Keratinocyte (primary cell): ENCODE data around the gene SUN2. TPM values are rescaled to one million over a fixed set of nuclear protein-coding genes. Genes with fewer than 3 reads are reported as not detected.

ENCODE experiments used
- DNase-seq: peaks from one replicate; pipeline ENCODE4 v3.0.0-alpha.2; 2011; ENCODE audit warnings: low read depth, missing footprints, low spot score
- FAIRE-seq: peaks from 2 replicates; lab custom pipeline; 2011; peaks lifted over from hg19 to GRCh38; lab: Jason Lieb, UNC
- H2AFZ ChIP-seq: 2 replicates; pipeline ENCODE4 v1.6.0; 2012; ENCODE audit warnings: low read length, control low read depth, inconsistent platforms; ENCODE audit not compliant: control insufficient read depth
- H3K27ac ChIP-seq: 2 replicates; pipeline ENCODE4 v1.5.1; 2011; ENCODE audit warnings: low read length; ENCODE audit not compliant: control insufficient read depth, insufficient read depth
- H3K27me3 ChIP-seq: 3 replicates; pipeline ENCODE4 v1.6.0; 2011; ENCODE audit warnings: low read length; ENCODE audit not compliant: control insufficient read depth, insufficient read depth; ENCODE audit errors: extremely low read depth
- H3K36me3 ChIP-seq, 2 experiments: 2 replicates in 1 of 2; 3 replicates in 1 of 2; pipeline ENCODE4 v1.5.1; 2011; ENCODE audit warnings: low read length in 2 of 2, mild to moderate bottlenecking in 1 of 2; ENCODE audit not compliant: control insufficient read depth in 2 of 2, insufficient read depth in 2 of 2; ENCODE audit errors: extremely low read depth in 1 of 2
- H3K4me1 ChIP-seq: 3 replicates; pipeline ENCODE4 v1.5.1; 2011; ENCODE audit warnings: low read length; ENCODE audit not compliant: control insufficient read depth, insufficient read depth; ENCODE audit errors: extremely low read depth
- H3K4me2 ChIP-seq: 3 replicates; pipeline ENCODE4 v1.6.0; 2011; ENCODE audit warnings: low read depth, low read length; ENCODE audit not compliant: control insufficient read depth, insufficient read depth; ENCODE audit errors: extremely low read depth
- H3K4me3 ChIP-seq, 3 experiments: fragments of 200-600 bp in 1 of 3; sonication (generic) in 1 of 3; 2 replicates in 2 of 3; 3 replicates in 1 of 3; pipeline ENCODE4 v1.5.1; 2011 to 2016; ENCODE audit warnings: low read length in 3 of 3, mild to moderate bottlenecking in 3 of 3, control low read depth in 2 of 3, inconsistent platforms in 1 of 3, low read depth in 1 of 3, mixed read lengths in 1 of 3, mixed run types in 1 of 3, moderate library complexity in 1 of 3; ENCODE audit not compliant: control insufficient read depth in 2 of 3, insufficient read depth in 2 of 3; ENCODE audit errors: extremely low read depth in 1 of 3
- H3K79me2 ChIP-seq: 2 replicates; pipeline ENCODE4 v1.6.0; 2012; ENCODE audit warnings: low read length; ENCODE audit not compliant: control insufficient read depth, insufficient read depth
- H3K9ac ChIP-seq: 3 replicates; pipeline ENCODE4 v1.6.0; 2011; ENCODE audit warnings: low read length; ENCODE audit not compliant: control insufficient read depth, insufficient read depth; ENCODE audit errors: extremely low read depth
- H3K9me1 ChIP-seq: 3 replicates; pipeline ENCODE4 v1.6.0; 2011; ENCODE audit warnings: low read length; ENCODE audit not compliant: control insufficient read depth, insufficient read depth; ENCODE audit errors: extremely low read depth
- H3K9me3 ChIP-seq: 2 replicates; pipeline ENCODE4 v1.5.1; 2012; ENCODE audit warnings: low read depth, low read length; ENCODE audit not compliant: control insufficient read depth
- H4K20me1 ChIP-seq: 3 replicates; pipeline ENCODE4 v1.6.0; 2011; ENCODE audit warnings: low read length; ENCODE audit not compliant: control insufficient read depth, insufficient read depth; ENCODE audit errors: extremely low read depth
- EZH2 ChIP-seq: IDR thresholded peaks from one replicate; pipeline ENCODE4 v1.6.1; 2012; ENCODE audit warnings: inconsistent platforms, mild to moderate bottlenecking, low read length, moderate library complexity
- dilution Hi-C: fragments of 300-500 bp; cut with MboI; formaldehyde crosslinking; loops from one replicate; pipeline ENCODE4 v1.7.0; 2020; ENCODE audit warnings: low sequenced_read_pairs; ENCODE audit not compliant: extremely low pct_ligation_motif_present
- polyA plus RNA-seq, 5 experiments: library from polyadenylated mRNA; depleted of rRNA in 3 of 5; stranded (reverse) in 3 of 5; stranded (forward) in 1 of 5; unstranded in 1 of 5; fragments of >200 nt; gene quantifications; 1 replicate in 1 of 5; 2 replicates in 3 of 5; 3 replicates in 1 of 5; pipeline versions ENCODE4 v1.2.1 to v1.2.3, GENCODE V29; 2011 to 2012; ENCODE audit warnings: missing spikeins in 2 of 5, low read depth in 1 of 5, low replicate concordance in 1 of 5
- TF ChIP-seq, protein P1 (sequence below), 3 experiments: IDR thresholded peaks in 1 of 3; conservative IDR thresholded peaks in 1 of 3; optimal IDR thresholded peaks in 1 of 3; 2 replicates in 2 of 3; 3 replicates in 1 of 3; pipeline versions ENCODE3 to v1.5.1; 2011; ENCODE audit warnings: low read length in 3 of 3, mild to moderate bottlenecking in 3 of 3, moderate library complexity in 2 of 3, control low read depth in 1 of 3, inconsistent platforms in 1 of 3; ENCODE audit not compliant: insufficient read depth in 2 of 3; ENCODE audit errors: extremely low read depth in 1 of 3

SUN2 gene
- polyA plus RNA-seq, 1 donor (not counting 4 experiments of a cell fraction or from before 2014, with no cell fraction given): 15.9 TPM

DNA sequence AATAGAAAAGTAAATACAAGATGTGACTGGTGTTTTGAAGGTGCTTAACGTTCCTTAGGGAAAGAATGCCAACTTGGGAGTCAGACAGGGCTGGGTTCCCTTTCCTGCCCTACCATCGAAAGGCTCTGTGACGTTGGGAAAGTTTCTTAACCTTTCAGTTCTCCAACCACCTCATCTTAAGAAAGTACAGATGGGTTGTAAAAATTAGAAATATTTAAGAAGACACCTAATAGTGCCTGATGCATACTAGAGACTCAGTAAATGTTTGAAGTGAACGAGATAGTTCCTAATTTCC lies 49.0 kb downstream of the SUN2 start:
- TF ChIP-seq, protein P1, sequence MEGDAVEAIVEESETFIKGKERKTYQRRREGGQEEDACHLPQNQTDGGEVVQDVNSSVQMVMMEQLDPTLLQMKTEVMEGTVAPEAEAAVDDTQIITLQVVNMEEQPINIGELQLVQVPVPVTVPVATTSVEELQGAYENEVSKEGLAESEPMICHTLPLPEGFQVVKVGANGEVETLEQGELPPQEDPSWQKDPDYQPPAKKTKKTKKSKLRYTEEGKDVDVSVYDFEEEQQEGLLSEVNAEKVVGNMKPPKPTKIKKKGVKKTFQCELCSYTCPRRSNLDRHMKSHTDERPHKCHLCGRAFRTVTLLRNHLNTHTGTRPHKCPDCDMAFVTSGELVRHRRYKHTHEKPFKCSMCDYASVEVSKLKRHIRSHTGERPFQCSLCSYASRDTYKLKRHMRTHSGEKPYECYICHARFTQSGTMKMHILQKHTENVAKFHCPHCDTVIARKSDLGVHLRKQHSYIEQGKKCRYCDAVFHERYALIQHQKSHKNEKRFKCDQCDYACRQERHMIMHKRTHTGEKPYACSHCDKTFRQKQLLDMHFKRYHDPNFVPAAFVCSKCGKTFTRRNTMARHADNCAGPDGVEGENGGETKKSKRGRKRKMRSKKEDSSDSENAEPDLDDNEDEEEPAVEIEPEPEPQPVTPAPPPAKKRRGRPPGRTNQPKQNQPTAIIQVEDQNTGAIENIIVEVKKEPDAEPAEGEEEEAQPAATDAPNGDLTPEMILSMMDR (optimal IDR thresholded peaks at IDR 0.05 in 1 of 3, IDR thresholded peaks at IDR 0.05 in 1 of 3, conservative IDR thresholded peaks at IDR 0.05 in 1 of 3; ENCODE audit: extremely low read depth in 1 of 3, insufficient read depth in 2 of 3, low read length in 3 of 3): no peak
- TF ChIP-seq EZH2: no peak
- Histone ChIP-seq H2AFZ (no peak overlapping the region), H3K9me1 (peaks cover 6% of the 10 kb centered on the region), H3K4me1 (peaks cover 24% of the 10 kb centered on the region), H3K9me3 (no peaks in the 10 kb centered on the region), H3K36me3 (peaks cover 0 to 7% of the 10 kb centered on the region in 2 experiments), H3K79me2 (peaks cover 57% of the 10 kb centered on the region), H3K4me2 (peak overlapping the region; percentile 98), H3K4me3 (peak overlapping the region; percentile 88 to 99 (median 89)), H3K9ac (peak overlapping the region; percentile 93), H3K27ac (peak overlapping the region; percentile 94), H3K27me3 (no peaks in the 10 kb centered on the region), H4K20me1 (peaks cover 4% of the 10 kb centered on the region)
- dilution Hi-C loops: no loop called here
- peak; percentile 29 for FAIRE-seq
- no peak for DNase-seq

- Histone ChIP-seq H3K9me3 (no peaks in the 10 kb centered on the region), H3K9me1 (peaks cover 6% of the 10 kb centered on the region), H3K27ac (peak overlapping the region; percentile 94), H3K4me1 (peaks cover 29% of the 10 kb centered on the region), H3K79me2 (peaks cover 52% of the 10 kb centered on the region), H2AFZ (peak overlapping the region; percentile 64), H3K36me3 (peaks cover 0 to 7% of the 10 kb centered on the region in 2 experiments), H3K4me3 (peak overlapping the region; percentile 88 to 99 (median 89)), H4K20me1 (peaks cover 4% of the 10 kb centered on the region), H3K4me2 (peak overlapping the region; percentile 98), H3K27me3 (no peaks in the 10 kb centered on the region), H3K9ac (peak overlapping the region; percentile 93)
- DNase-seq (no peak), FAIRE-seq (no peak)
- TF ChIP-seq, protein P1 (optimal IDR thresholded peaks at IDR 0.05 in 1 of 3, IDR thresholded peaks at IDR 0.05 in 1 of 3, conservative IDR thresholded peaks at IDR 0.05 in 1 of 3; ENCODE audit: extremely low read depth in 1 of 3, insufficient read depth in 2 of 3, low read length in 3 of 3): no peak
- TF ChIP-seq EZH2: no peak
- dilution Hi-C loops: no loop called here
Measured at GRCh38 chr22:38706101-38706900, 49.5 kb downstream of the SUN2 start.
